HepG2 (cell line): ENCODE measurements around the gene MOV10L1. TPM values are rescaled to one million over a fixed set of nuclear protein-coding genes. Genes with fewer than 3 reads are reported as not detected.

ENCODE experiments used
- AFF4 ChIP-seq: sonication (generic); formaldehyde crosslinking; IDR thresholded peaks from 2 replicates; pipeline ENCODE4 v1.4.0; 2020; ENCODE audit warnings: missing genetic modification reagents
- CEBPB ChIP-seq: IDR thresholded peaks from 2 replicates; pipeline ENCODE4 v1.6.1; 2011; ENCODE audit warnings: low read depth, low read length, improper control_type of control experiment, borderline replicate concordance
- DPF2 ChIP-seq: sonication (generic); formaldehyde crosslinking; IDR thresholded peaks from 2 replicates; pipeline ENCODE4 v1.4.0; 2020; ENCODE audit warnings: mild to moderate bottlenecking, low read depth, missing genetic modification reagents, borderline replicate concordance
- HNF1A ChIP-seq, 2 experiments: sonication (generic) in 1 of 2; formaldehyde crosslinking in 1 of 2; IDR thresholded peaks; 2 replicates each; pipeline versions ENCODE4 v1.4.0 to v1.6.1; 2016 to 2020; ENCODE audit warnings: borderline replicate concordance in 1 of 2, low read depth in 1 of 2, mild to moderate bottlenecking in 1 of 2, missing genetic modification reagents in 1 of 2
- REL ChIP-seq: sonication (generic); formaldehyde crosslinking; conservative IDR thresholded peaks from 2 replicates; pipeline ENCODE4 v1.8.0; 2022; ENCODE audit warnings: mild to moderate bottlenecking, missing genetic modification reagents, moderate library complexity
- ZC3H4 ChIP-seq: sonication (generic); formaldehyde crosslinking; IDR thresholded peaks from 2 replicates; pipeline ENCODE4 v1.4.0; 2020; ENCODE audit warnings: missing genetic modification reagents, borderline replicate concordance
- polyA plus RNA-seq, 8 experiments: library from polyadenylated mRNA; depleted of rRNA in 3 of 8; stranded (reverse) in 7 of 8; unstranded in 1 of 8; fragments of >200 nt; fragmentation: Illumina TruSeq in 4 of 8; extraction: Trizol in 4 of 8; gene quantifications; 2 replicates each; pipeline versions ENCODE4 v1.2.1 to v1.2.3, GENCODE V29; 2011 to 2016; ENCODE audit warnings: low read depth in 4 of 8, missing spikeins in 1 of 8, mixed read lengths in 1 of 8; ENCODE audit not compliant: insufficient read depth in 1 of 8
- total RNA-seq, 5 experiments: library from RNA; depleted of rRNA; stranded (reverse); fragments of >200 nt; fragmentation: Illumina TruSeq; extraction: Trizol; gene quantifications; 2 replicates each; pipeline ENCODE4 v1.2.3, GENCODE V29; 2016; ENCODE audit warnings: low read depth in 1 of 5

Gene MOV10L1
- total and polyA plus RNA-seq, 2 of the 13 experiments (the other 11 are each of a cell fraction or from before 2014, with no cell fraction given) = 0.11 to 0.12 TPM

- TF ChIP-seq DPF2 (CRISPR knock-in tag) (no peak), HNF1A (IDR thresholded peaks at IDR 0.05; ENCODE audit: low read depth) (no peak), HNF1A (CRISPR knock-in tag; IDR thresholded peaks at IDR 0.05; ENCODE audit: borderline replicate concordance) (no peak), REL (CRISPR knock-in tag) (no peak), ZC3H4 (CRISPR knock-in tag) (no peak), CEBPB (no peak), AFF4 (CRISPR knock-in tag) (no peak)
These were observed 101.3 kb downstream of the MOV10L1 start (continued) for GRCh38 chr22:50190941-50191741.
